ENCODE results near the gene SDK1.
A peak's percentile ranks its signal among the peaks of the same experiment; 100 is the strongest.

Gene SDK1

DNA sequence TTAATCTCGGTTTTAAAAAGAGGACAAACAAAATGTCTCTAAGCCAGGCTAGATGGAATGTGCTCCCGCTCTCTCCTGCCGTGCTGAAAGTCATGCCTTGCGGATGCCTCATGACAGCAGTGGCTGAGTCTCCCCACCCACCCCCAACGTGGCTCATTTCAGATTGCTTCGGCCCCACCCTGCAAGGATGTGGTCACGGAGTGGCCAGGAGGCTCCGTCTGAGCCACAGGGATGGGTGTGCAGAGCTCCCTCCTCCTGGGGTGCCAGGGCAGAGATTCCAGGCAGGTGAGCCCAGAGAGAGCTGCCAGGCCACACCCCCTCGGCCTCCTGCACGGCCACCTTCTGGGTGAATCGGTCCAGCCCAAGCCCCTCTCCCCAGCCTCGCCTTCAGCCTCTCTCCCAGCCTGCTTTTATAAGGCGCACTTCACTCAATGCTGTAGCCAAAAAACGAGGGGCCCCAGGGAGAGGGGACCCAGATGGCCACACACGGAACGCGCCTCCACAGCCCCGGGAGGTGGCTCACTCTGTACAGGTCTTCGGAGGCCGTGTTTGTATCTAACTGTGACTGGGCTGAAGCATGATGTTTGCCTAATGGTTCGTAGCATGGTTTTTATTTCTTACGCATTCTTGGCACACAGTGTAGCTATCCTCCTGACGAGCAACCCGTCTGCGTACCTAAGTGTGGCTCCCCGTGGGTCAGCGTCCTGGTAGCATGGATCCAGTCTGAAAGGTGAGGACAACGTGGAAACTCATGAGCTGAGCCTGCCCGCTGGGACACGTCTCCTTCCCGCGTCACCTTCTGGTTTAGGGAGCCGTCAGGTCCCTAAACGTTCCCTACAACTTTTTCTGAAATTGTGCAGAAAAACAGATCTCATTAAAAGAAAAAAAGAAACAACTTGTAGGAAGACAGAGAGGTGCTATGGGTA is 967.3 kb downstream of the SDK1 start:
- peak in 4 of 42 donors; percentile 14 to 35 (median 24) for DNase-seq
- intact Hi-C loops (cut with DNase I): no loop called here

DNA sequence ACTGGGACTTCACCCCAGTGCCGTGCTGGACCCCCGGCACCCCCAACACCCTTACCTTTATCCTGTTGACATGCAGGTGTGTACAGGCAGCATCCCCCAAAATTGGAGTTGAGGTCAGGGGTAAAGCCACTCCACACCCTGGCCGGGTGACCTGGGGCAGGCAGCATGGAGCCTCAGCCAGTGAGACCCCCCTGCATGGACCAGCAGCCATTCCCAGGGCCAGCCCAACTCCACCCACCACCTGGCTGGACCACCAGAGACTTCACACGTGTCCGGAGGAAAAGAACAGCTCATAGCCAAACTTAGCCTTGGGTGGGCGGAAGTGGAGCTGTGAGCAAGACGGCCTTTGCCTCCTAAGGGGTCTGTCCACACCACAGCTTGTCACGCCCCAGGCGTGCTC is 968.0 kb downstream of the SDK1 start:
- intact Hi-C loops (cut with DNase I): no loop called here
- DNase-seq: peak in 4 of 42 donors; percentile 3 to 25 (median 4)

DNA sequence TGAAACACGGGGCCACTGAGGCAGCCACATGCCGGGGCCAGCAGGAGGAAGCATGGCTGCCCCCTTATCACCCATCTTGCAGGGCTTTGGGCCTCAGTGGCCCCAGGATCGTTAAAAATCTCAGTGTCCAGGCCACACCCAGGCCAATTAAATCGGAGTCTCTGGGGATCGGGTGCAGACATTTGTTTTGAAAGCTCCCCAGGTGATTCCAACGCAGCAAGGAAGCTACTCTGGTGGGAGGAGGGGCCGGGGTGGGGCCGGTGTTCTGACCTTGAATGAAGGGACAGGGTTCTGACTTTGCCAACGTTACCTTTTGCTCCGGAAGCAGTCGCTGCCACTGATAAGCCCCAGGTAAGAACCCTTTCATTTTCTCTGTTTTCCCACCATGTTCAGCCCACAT is 968.7 kb downstream of the SDK1 start:
- intact Hi-C loops (cut with DNase I): no loop called here
- peak in 3 of 42 donors; percentile 3 to 21 (median 9) for DNase-seq

DNA sequence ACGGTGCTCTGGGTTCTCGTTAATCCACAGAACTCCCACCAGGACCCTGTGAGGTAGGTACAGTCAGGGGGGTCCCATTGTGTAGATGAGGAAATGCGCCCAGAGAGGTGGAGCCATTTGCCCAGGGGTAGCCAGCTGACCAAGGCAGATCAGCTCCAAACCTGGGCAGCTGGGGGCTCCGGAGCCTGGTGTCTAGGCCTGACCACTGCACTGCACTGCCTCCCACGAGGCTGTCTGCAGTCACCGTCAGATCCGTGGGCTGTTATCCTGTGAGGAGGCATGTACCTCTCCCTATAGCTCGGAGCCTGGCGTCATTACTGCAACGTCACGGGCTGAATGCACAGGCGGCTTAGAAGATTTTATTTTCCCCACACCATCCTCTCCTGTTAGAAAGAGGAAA is 969.2 kb downstream of the SDK1 start:
- intact Hi-C loops (cut with DNase I): no loop called here
- peak in 3 of 42 donors; percentile 8 to 20 (median 8) for DNase-seq

DNA sequence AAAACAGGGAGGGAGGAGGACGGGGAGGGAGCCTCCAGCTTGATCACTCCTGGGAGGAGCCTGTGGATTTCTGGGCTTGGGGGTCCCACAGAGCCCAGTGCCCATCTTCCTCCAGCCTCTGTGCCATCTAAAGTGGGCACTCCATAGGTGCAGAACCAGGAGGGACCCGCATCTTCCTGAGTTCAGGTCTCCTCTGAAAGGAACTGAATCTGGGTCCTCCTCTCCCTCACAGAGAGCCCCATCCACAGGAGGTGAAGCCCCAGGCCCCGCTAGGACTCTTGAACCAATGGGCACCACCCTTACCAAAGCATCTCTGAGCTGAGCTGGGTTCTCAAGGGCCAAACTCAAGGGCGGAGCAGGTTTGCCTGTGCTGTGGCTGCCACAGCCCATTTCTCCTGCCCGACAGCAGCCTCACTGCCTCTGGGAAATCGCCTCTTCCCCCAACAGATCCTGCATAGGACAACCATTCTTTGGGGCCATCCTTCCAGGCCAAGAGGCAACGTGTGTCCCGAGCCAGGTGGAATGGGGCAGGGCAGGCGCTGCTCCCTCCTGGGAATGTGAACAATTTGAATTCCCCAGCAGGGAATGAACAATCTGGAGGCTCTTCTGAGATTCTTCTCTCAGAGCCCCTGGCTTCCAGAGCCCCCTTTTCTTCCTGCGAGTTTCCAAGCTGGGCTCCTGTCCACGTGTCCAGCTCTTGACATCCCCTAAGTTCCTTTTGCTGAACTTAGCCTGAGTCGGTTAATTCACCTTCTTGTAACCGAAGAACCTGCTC is 970.1 kb downstream of the SDK1 start:
- intact Hi-C loops (cut with DNase I): no loop called here
- DNase-seq: peak in 3 of 42 donors; percentile 11 to 29 (median 26)

DNA sequence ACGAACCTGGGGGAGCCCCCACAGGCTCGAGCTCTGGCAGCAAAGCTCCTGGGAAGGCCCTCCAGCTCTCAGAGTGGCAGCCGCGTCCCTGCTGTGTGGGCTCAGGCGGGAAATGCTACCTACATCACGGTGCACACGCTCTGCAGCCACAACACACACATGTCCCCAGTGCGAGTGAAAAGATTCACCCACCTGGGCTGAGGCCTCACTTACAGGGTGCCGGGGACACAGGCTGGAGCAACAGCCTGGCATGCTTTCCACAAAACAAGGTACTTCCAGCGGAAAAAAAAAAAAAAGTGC is 970.6 kb downstream of the SDK1 start:
- peak in 2 of 42 donors; percentile 6 to 24 for DNase-seq
- intact Hi-C loops (cut with DNase I): no loop called here

DNA sequence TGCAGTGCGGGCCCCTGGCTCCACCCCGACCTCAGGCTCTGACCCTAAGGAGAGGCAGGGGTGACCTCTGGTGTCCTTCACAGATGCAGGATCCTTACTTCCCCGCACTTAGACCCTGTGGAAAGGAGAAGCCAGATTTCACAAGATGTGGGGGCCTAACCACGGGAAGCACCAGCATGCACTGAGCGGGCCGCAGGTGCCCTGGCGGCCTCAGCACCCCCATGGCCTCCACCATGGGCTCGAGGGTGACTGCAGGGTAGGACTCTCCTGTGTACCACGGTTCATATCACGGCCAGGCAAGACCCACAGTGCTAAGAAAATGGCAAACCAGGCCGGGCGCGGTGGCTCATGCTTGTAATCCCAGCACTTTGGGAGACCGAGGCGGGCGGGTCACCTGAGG is 971.1 kb downstream of the SDK1 start:
- intact Hi-C loops (cut with DNase I): no loop called here
- DNase-seq: peak in 2 of 42 donors; percentile 8 to 15

DNA sequence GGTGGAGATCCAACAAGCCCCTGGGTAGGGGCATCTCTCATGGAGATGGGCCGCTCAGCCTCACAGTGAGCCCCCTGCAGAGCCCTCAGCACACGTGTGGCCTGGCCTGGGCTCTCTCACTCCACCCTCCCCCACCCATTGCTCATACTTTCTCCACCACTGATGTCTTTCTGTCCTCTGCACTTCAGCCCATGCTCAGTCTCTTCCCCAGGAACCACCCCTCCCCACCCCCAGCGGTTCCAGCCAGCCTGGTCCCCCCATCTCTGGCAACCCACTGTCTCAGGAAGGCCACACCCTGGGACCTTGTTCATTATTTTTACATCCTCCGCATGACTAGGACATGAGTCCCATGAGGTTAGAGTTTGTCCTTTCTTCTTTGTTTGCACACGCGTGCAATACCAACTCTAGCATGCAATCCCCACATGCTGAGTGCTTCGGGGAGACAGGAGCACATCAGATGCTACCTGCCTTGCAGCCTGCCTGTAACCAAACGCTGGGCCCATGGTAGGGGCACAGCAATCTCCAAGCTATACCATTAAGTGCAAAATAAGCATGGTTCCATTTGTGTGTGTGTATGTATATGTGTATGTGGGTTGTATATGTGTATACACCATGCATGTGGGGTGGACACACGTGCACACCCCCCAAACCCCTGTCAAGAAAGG is 972.6 kb downstream of the SDK1 start:
- intact Hi-C loops (cut with DNase I): no loop called here
- DNase-seq: peak in 3 of 42 donors; percentile 0 to 2 (median 1)

DNA sequence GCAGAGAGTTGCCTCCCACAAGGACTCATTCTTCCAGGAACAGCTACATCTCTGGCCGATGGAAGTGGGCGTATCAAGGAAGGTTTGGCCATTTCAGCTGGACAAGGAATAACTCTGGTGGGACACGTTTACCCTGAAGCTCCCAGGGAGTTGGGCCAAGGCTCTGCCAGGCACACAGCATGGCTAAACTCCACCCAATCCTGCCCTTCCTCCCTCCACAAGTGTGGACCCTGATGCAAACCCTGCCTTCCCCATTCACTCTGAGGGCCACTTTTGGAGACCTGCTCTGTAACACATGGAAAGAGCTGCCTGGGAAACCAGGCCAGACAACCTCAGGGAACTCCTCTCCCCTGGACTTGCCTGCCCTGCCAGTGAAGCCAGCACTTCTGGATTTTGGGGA is 973.2 kb downstream of the SDK1 start:
- intact Hi-C loops (cut with DNase I): no loop called here
- peak in 3 of 42 donors; percentile 7 to 24 (median 7) for DNase-seq

DNA sequence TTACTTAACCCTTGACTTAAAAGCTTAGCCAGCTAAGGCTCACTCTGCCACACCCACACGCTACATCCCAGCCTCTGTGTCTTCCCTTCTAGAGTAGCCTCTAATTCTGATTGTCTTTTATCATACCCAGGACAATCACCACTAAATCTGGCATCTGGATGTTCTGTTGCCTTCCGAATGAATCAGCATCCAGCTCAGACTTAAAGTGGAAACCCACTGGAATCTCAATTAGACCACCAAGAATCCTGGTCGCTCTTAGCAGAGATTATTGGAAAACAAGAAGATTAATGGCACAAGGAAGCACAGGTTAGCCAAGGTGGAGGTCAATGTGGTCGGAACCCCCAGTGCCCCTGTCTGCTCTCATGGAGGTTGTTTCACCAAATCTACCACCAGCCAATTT is 976.9 kb downstream of the SDK1 start:
- intact Hi-C loops (cut with DNase I): no loop called here
- peak in 2 of 42 donors; percentile 6 to 24 for DNase-seq

DNA sequence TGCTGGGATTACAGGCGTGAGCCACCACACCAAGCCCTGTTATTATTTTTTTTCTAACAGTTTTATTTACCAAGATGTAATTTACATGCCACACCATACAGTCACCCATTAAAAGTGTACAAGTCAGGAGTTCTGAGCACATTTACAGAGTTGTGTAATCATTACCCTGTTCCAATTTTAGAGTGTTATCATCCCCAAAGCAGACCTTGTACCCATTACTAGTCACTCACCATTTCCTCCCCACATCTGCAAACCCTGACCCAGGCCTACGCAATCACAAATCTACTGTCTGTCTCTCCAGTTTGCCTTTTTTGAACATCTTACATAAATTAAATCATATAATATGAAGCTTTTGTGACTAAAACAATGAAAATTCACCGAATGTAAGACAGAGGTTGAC is 978.2 kb downstream of the SDK1 start:
- intact Hi-C loops (cut with DNase I): no loop called here
- DNase-seq: no peak

DNA sequence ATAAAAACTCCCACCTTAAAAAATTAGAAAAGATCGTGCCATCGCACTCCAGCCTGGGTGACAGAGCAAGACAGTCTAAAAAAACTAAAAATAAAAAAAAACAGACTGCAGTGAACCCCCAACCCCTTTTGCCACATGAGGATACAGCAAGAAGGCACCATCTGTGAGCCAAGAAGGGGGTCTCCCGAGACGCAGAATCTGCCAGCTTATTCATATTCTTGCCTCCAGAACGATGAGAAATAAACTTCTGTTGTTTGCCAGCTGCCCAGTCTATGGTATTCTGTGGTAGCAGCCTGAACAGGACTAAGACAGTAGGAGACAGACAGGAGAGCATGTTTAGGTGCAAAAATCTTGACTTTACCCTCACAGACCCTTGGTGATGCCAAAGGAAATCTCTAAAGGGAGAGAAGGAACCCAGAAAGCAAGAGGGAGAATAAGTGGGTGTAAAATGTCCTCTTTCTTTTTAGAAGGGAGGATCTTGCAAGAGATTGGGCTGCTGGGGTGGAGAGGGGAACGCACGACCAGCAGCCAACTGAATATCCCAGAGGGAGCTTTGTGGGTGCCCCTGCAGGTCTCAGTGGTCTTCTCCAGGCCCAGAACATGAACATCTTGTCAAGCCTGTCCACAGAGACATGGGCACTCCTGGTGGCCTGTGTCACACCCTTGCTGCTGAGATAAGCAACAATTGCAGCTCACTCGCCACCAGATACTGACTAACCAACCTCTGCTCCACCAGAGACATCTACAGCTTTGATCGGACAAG is 980.4 kb downstream of the SDK1 start:
- peak in 3 of 42 donors; percentile 1 to 9 (median 6) for DNase-seq
- intact Hi-C loops (cut with DNase I): no loop called here

DNA sequence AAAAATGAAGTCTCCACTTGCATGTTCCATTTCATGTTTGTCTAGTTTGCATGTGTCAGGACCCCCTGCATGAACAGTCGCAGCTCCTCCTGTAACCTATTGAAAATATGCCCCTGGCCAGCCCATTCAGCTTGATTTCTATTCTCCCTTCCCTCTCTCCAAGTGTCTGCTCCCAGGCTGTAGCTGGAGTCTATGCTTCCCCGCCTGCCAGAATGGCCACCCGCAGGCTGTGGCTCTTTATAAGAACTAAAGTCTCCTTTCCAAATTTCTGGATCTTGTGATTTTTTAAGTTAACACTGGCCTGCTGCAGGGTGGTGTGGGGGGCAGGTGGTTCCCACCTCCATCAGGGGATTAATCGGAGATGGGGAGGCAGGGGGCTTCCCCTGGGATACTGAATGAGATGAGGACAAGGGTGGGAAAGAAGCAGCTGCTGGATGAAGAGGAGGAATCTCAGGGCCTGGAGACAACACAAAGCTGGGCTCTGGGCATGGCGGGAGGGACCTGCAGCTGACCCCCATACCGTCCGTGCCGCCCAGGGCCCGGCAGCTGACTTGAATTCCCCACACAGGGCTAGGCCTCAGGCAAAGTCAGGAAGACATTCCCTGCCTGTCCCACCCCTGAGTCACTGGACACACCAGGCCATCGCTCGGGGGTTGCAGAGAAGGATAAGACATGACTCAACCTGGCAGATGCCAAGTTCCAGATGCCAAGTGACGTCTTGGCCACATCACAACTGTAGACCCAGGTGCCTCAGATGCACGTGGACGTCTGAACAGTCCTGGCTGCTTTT is 981.6 kb downstream of the SDK1 start:
- intact Hi-C loops (cut with DNase I): no loop called here
- peak in 4 of 42 donors; percentile 9 to 16 (median 13) for DNase-seq

DNA sequence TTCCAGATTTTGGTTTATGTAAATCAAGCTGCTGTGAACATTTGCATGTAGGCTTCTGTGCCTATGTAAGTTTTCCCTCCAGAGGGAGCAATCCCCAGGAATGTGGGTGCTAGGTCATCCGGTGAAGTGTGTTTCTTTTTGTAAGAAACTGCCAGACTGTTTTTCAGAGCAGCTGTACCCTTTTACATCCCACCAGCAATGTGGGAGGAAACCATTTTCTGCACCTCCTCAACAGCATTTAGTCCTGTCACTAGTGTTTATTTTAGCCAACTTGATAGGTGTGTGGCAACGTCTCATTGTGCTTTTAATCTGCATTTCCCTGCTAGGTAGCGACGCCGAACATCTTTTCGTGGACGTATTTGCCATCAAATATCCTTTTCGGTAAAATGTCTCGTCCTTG is 985.3 kb downstream of the SDK1 start:
- intact Hi-C loops (cut with DNase I): no loop called here
- peak in 5 of 42 donors; percentile 3 to 44 (median 18) for DNase-seq

DNA sequence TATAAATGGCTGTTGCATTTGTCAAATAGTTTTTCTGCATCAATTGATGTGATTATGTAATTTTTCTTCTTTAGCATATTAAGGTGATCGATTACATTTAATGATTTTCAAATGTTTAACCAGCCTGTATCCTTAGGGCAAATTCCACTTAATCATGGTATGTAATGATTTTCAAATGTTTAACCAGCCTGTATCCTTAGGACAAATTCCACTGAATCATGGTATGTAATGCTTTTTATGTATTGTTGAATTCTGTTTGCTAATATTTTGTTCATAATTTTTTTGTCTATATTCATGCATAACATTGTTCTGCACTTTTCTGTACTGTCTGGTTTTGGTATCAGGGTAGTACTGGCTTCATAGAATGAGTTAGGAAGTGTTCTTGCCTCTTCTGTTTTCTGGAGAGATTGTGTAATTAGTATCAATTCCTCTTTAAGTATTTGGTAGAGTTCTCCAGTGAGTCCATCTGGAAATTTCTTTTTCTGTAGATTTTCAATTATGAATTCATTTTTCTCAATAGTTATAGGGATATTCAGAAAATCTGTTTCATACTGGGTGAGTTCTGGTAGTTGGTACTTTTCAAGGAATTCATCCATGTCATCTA is 987.8 kb downstream of the SDK1 start:
- intact Hi-C loops (cut with DNase I): no loop called here
- no peak for DNase-seq

DNA sequence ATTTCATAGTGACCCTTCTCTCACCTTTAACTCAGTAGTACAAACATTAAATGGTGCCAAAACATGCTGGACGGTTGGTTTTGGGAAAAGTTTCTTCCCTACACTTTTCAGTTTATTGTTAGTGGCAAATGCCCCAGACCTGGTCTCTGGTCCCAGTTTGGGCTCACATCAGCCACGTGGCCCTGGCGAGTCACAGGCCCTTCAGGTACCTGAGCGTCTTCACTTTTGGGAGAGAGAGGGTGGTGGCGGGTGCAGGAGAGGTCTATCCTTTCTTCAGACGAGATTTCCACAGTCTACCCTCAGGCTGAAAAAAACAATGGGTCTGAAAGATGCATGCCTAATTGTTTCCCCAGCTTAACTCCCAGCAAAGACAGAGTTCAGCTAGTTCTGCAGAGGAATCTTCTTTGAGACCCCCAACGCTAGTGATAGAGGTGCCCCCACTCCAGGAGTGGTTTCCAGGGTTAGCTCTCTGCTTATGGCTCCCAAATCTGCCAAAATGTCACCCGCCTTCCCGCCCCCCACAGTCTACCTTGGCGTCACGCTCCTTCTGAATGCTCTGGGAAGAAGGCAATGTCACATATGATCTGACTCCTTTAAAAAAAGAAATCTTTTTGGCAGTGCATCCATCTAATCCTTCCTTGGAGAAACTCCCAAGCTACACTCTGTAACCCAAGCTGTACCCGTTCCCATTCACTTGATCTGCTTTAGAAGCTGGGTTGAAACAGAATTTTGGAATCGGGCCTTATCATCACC is 996.3 kb downstream of the SDK1 start:
- DNase-seq: no peak
- intact Hi-C loops (cut with DNase I): no loop called here

DNA sequence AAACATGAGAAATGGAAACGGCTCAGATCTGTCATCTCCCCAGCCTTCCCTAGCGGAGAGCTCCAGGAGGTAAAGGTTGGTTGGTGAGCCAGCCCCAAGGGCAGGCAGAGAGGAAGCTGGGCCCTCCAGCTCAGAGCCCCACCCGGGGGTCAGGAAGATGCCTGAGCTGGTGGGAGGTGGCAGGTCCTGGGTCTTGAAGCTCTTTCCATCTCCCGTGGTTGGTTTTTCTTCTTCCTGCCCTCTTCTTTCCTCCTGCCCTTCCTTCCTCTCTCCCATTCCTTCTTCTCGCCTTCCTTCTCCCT is 996.8 kb downstream of the SDK1 start:
- peak in 1 of 42 donors; percentile 16 for DNase-seq
- intact Hi-C loops (cut with DNase I): no loop called here
